Skeletal muscle tissue (tissue), 4 donors: Measurements from ENCODE around the gene PDGFA. TPM values are rescaled to one million over a fixed set of nuclear protein-coding genes. Genes with fewer than 3 reads are reported as not detected.

Experiments
- H3K27ac ChIP-seq: one replicate; pipeline ENCODE4 v1.7.0; 2013; ENCODE audit warnings: mild to moderate bottlenecking, low read depth, low read length, inconsistent platforms
- H3K27me3 ChIP-seq, 3 donors: one replicate each; pipeline ENCODE4 v1.7.0; 2013; ENCODE audit warnings: low read length in 3 of 3; ENCODE audit not compliant: control insufficient read depth in 3 of 3, insufficient read depth in 3 of 3
- H3K36me3 ChIP-seq, 3 donors: one replicate each; pipeline ENCODE4 v1.7.0; 2013; ENCODE audit warnings: low read length in 3 of 3; ENCODE audit not compliant: control insufficient read depth in 3 of 3, insufficient read depth in 3 of 3
- H3K4me1 ChIP-seq, 3 donors: one replicate each; pipeline ENCODE4 v1.7.0; 2013; ENCODE audit warnings: low read length in 3 of 3, mild to moderate bottlenecking in 3 of 3; ENCODE audit not compliant: control insufficient read depth in 3 of 3, insufficient read depth in 3 of 3
- H3K4me3 ChIP-seq, 3 donors: one replicate each; pipeline ENCODE4 v1.7.0; 2013; ENCODE audit warnings: low read length in 3 of 3
- H3K9ac ChIP-seq, 3 donors: one replicate each; pipeline ENCODE4 v1.7.0; 2013; ENCODE audit warnings: low read length in 3 of 3, mild to moderate bottlenecking in 3 of 3, moderate library complexity in 2 of 3, low read depth in 1 of 3
- H3K9me3 ChIP-seq, 3 donors: one replicate each; pipeline ENCODE4 v1.7.0; 2013; ENCODE audit warnings: low read length in 3 of 3; ENCODE audit not compliant: control insufficient read depth in 3 of 3
- total RNA-seq: library from RNA; depleted of rRNA; stranded (reverse); fragments of >200 nt; gene quantifications from one replicate; pipeline ENCODE4 v1.2.3, GENCODE V29; 2014
- donor health status: Osteomylitis.

PDGFA gene
- total RNA-seq, 1 donor from 2014 or later: 44.4 TPM

DNA sequence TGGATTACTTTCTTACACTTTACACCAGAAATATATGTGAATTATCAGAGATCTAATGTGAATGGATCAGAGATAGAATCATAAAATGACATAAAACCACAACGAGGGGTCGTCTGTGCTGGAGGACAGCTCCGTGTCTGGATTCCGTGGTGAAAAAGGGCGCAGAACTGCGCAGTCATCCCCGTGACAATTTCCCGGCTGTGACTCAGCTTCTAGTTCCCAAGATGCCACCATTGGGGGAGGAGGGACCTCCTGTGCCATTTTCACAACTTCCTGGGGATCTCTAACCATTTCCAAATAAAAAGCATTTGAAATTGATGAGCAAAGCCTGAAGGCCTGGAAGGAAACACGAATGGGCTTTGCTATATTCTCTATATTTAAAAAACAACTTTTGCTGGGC is 72.1 kb downstream of the PDGFA start:
- Histone ChIP-seq H3K27ac (no peak overlapping the region), H3K36me3 (no peaks in the 10 kb centered on the region), H3K9ac (no peak overlapping the region), H3K4me1 (peaks cover 6 to 23% (median 10%) of the 10 kb centered on the region in 3 donors), H3K9me3 (no peaks in the 10 kb centered on the region), H3K4me3 (no peak overlapping the region), H3K27me3 (peaks cover 5 to 28% (median 13%) of the 10 kb centered on the region in 3 donors)

Other genes starting within 250 kb of the PDGFA start
- not detected for gene FOXL3, start 229.7 kb downstream of the PDGFA start, total RNA-seq
- gene DNAAF5, start 206.9 kb upstream of the PDGFA start, total RNA-seq: 13.0 TPM
- gene PRKAR1B, start 207.4 kb upstream of the PDGFA start, total RNA-seq: 19.3 TPM